HL-60 (cell line): ENCODE measurements around the gene OR2M3.
"Not testable (repeated sequence)": the region's sequence is repeated elsewhere in the genome, so short reads cannot be mapped to it uniquely, and the experiment has no call there.

Experiments used
- DNase-seq, 2 experiments: peaks; one replicate each; pipeline ENCODE4 v3.0.0-alpha.2; 2010 to 2020; ENCODE audit warnings: low read depth in 1 of 2, low spot score in 1 of 2
- H3K27ac ChIP-seq: fragments of 250-450 bp; sonication (Bioruptor Pico); replicated peaks from 2 replicates; pipeline ENCODE4 v1.5.1; 2020; ENCODE audit warnings: mild to moderate bottlenecking, moderate library complexity
- H3K27me3 ChIP-seq: fragments of 250-450 bp; sonication (Bioruptor Pico); 2 replicates; pipeline ENCODE4 v1.5.1; 2021; ENCODE audit warnings: mild to moderate bottlenecking, moderate library complexity; ENCODE audit not compliant: insufficient read depth, poor library complexity, severe bottlenecking
- H3K4me3 ChIP-seq: replicated peaks from 2 replicates; pipeline ENCODE4 v1.5.1; 2011; ENCODE audit warnings: mild to moderate bottlenecking, control low read depth, low read length; ENCODE audit not compliant: insufficient read depth
- GABPA ChIP-seq: IDR thresholded peaks from 2 replicates; pipeline ENCODE4 v1.6.1; 2012; ENCODE audit warnings: low read depth
- POLR2AphosphoS5 ChIP-seq: IDR thresholded peaks from 2 replicates; pipeline ENCODE4 v1.6.1; 2012; ENCODE audit warnings: low read depth
- SPI1 ChIP-seq: IDR thresholded peaks from 2 replicates; pipeline ENCODE4 v1.6.1; 2012; ENCODE audit warnings: low read depth, mild to moderate bottlenecking, borderline replicate concordance
- TF ChIP-seq, protein P1 (sequence below): IDR thresholded peaks from one replicate; pipeline ENCODE4 v1.5.1; 2011; ENCODE audit warnings: low read length, control low read depth, inconsistent platforms; ENCODE audit not compliant: insufficient read depth
- TF ChIP-seq, protein P2 (sequence below): IDR thresholded peaks from 2 replicates; pipeline ENCODE4 v1.6.1; 2012; ENCODE audit warnings: low read depth; ENCODE audit not compliant: insufficient replicate concordance

The OR2M3 gene

DNA sequence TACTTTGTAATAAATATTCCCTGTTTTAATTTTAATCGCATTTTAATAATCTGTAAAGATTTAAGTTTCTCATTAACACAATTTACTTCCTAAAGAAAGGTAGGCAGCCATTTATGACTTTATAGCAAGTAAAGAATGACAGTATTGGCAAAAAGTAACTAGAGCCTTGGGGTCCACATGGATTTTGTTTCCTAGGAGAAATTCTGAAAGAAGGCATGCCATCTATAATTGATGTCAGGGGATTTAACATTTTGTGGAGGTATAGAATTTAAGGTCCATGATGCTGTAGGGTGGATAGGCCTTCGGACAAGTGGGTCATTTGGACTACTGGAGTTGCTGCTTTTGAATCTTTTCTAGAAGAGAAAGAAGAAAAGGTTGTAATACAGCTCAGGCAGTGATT is 34.1 kb downstream of the OR2M3 start, which contains the start of gene OR2M4:
Gene OR2M4, plus strand, starts transcription at position 301 of the 400 bp plus-strand sequence. CDS start 7,512 bp downstream, outside the sequence.
- DNase-seq, result no peak
- H3K4me3 ChIP-seq, result no peak within 1 kb of the TSS
- H3K27me3 ChIP-seq, result no peaks in the 10 kb centered on the region
- H3K27ac ChIP-seq, result no peak within 1 kb of the TSS
- TF ChIP-seq, protein P1, sequence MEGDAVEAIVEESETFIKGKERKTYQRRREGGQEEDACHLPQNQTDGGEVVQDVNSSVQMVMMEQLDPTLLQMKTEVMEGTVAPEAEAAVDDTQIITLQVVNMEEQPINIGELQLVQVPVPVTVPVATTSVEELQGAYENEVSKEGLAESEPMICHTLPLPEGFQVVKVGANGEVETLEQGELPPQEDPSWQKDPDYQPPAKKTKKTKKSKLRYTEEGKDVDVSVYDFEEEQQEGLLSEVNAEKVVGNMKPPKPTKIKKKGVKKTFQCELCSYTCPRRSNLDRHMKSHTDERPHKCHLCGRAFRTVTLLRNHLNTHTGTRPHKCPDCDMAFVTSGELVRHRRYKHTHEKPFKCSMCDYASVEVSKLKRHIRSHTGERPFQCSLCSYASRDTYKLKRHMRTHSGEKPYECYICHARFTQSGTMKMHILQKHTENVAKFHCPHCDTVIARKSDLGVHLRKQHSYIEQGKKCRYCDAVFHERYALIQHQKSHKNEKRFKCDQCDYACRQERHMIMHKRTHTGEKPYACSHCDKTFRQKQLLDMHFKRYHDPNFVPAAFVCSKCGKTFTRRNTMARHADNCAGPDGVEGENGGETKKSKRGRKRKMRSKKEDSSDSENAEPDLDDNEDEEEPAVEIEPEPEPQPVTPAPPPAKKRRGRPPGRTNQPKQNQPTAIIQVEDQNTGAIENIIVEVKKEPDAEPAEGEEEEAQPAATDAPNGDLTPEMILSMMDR, result no peak
- no peak for TF ChIP-seq SPI1
- no peak for TF ChIP-seq GABPA
- no peak for TF ChIP-seq POLR2AphosphoS5
- TF ChIP-seq, protein P2, sequence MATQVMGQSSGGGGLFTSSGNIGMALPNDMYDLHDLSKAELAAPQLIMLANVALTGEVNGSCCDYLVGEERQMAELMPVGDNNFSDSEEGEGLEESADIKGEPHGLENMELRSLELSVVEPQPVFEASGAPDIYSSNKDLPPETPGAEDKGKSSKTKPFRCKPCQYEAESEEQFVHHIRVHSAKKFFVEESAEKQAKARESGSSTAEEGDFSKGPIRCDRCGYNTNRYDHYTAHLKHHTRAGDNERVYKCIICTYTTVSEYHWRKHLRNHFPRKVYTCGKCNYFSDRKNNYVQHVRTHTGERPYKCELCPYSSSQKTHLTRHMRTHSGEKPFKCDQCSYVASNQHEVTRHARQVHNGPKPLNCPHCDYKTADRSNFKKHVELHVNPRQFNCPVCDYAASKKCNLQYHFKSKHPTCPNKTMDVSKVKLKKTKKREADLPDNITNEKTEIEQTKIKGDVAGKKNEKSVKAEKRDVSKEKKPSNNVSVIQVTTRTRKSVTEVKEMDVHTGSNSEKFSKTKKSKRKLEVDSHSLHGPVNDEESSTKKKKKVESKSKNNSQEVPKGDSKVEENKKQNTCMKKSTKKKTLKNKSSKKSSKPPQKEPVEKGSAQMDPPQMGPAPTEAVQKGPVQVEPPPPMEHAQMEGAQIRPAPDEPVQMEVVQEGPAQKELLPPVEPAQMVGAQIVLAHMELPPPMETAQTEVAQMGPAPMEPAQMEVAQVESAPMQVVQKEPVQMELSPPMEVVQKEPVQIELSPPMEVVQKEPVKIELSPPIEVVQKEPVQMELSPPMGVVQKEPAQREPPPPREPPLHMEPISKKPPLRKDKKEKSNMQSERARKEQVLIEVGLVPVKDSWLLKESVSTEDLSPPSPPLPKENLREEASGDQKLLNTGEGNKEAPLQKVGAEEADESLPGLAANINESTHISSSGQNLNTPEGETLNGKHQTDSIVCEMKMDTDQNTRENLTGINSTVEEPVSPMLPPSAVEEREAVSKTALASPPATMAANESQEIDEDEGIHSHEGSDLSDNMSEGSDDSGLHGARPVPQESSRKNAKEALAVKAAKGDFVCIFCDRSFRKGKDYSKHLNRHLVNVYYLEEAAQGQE, result no peak

DNA sequence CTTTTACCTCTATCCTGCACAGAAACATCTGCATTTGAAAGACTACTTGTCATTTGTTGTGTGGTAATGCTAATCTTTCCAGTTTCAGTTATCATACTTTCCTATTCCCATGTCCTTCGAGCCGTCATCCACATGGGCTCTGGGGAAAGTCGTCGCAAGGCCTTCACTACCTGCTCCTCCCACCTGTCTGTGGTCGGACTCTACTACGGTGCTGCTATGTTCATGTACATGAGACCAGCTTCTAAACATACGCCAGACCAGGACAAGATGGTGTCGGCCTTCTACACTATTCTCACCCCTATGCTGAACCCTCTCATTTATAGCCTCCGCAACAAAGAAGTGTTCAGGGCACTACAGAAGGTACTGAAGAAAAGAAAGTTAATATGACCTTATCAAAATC is 42.4 kb downstream of the OR2M3 start:
- TF ChIP-seq, protein P2, result no peak
- TF ChIP-seq POLR2AphosphoS5 (no peak), GABPA (no peak), SPI1 (no peak)
- TF ChIP-seq, protein P1, result no peak

DNA sequence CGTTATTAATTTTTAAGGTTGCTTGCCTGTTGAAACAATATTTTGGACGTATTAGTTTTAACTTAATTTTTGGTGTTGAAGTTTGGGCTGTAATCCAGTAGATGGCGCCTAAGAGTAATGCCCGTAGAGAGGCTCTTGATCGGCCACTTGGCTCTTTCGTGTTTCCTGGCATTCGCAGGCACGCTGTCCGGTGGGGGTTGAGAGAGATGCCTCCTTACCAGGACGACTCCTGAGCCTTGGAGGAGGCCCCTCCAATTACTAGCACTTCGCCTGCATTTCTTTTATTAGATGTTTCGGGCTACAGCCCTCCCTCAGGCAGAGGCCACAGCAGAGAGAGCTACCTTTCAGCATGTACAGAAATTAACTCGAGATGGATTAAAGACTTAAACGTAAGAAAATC is 46.1 kb downstream of the OR2M3 start:
- Histone ChIP-seq H3K27me3 (no peaks in the 10 kb centered on the region), H3K27ac (no peak overlapping the region), H3K4me3 (no peak overlapping the region)
- TF ChIP-seq SPI1 (no peak), POLR2AphosphoS5 (no peak)
- TF ChIP-seq, protein P1, result peak; percentile 54
- DNase-seq, result peak; percentile 3 to 55

More for the DNA sequence above, 42.4 kb downstream of the OR2M3 start:
- no peak for DNase-seq
- Histone ChIP-seq H3K27ac (no peak overlapping the region), H3K4me3 (no peak overlapping the region), H3K27me3 (no peaks in the 10 kb centered on the region)

DNA sequence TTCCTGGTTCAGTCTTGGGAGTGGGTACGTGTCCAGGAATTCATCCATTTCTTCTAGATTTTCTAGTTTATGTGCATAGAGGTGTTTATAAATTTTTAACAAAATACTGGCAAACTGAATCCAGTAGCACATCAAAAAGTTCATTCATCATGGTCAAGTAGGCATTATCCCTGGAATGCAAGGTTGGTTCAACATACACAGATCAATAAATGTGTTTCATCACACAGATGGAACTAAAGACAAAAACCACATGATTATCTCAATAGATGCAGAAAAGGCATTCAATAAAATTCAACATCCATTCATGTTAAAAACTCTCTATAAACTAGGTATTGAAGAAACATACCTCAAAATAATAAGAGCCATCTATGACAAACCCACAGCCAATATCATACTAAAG is 62.2 kb downstream of the OR2M3 start:
- DNase-seq, H3K27ac ChIP-seq, H3K4me3 ChIP-seq, H3K27me3 ChIP-seq: not testable (repeated sequence)
